GM19240 (cell line): Measurements from ENCODE around the gene MMS19.
"Not testable (repeated sequence)": the region's sequence is repeated elsewhere in the genome, so short reads cannot be mapped to it uniquely, and the experiment has no call there.

ENCODE experiments used
- DNase-seq: peaks from one replicate; pipeline ENCODE4 v3.0.0; 2011; ENCODE audit warnings: low spot score; ENCODE audit not compliant: insufficient read length

Gene MMS19

DNA sequence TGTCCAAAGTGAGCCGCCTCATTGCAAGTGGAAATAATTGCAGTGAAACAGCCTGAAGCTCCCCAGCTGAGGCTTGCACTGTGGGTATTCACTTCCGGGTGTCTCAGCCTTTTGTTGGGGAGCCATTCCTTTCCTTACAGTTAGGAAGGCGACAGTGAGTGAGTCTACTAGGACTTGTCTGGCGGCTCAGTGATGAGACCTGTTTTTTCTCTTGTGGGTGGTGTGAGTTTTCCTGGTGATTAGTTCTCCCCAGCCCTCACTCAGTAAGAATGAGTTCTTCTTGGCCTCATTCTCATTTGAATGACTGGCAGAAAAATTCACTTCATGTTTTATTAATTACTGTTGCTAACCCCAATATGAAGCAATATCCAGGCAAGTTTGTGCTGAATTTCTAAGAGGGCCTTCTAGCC, 69.6 kb downstream of the MMS19 start:
- DNase-seq: no peak

DNA sequence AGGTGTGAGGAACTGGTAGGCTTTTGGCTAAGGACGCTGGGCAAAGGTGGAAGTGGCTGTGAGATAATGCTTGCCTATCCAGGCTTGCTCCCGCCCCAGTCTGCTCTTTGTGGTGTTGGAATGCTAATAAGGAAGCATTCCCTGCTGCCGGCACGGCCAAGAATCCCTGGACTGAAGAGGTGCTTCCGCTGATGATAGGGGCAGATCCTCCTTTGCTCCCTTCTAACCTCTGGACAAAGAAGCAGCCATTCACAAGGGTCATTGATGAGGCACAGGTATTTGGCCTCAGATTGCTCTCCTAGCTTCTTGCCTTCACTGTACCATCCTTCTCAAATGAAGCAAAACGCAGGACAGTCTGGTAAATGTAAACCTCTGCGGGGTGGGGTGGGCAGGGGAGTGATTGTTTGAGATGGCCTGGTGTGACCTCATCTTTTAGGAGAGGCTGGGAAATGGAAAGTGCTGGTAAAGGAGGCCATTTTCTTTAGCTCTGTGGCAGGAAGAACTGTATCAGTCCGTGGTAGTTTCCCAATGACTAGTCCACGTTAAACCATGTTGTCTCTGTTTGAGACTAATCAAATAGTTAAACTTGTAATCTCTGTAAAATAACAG, 70.5 kb downstream of the MMS19 start:
- DNase-seq: no peak

DNA sequence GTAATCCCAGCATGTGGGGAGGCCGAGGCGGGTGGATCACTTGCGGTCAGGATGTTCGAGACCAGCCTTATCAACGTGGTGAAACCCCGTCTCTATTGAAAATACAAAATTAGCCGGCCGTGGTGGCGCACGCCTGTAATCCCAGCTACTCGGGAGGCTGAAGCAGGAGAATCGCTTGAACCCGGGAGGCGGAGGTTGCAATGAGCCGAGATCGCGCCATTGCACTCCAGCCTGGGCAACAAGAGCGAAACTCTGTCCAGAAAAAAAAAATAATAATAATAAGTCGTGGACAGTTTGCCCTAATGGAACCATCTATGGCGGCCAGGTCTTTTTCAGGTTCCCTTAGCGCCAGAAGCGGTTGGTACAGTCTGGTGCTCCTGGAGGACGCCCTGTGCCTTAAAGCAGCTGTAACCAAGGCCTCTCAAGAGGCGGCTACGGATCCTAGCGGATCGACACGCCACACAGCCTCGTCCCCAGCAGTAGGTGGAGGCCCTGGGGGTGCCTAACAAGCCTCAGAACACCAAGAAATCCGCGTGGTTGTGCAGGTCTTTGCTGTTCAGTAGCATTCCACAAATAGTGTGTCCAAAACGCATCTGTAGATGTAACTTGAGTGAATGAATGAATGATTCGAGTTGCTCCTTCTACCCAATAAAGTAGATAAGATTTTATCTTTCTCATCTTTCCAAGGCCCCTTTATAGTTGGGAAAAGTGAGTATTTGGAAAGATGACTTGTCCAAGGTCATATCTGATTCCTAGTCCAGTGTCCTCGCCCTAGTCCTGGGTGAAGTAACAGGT, 71.2 kb downstream of the MMS19 start:
- DNase-seq: no peak

DNA sequence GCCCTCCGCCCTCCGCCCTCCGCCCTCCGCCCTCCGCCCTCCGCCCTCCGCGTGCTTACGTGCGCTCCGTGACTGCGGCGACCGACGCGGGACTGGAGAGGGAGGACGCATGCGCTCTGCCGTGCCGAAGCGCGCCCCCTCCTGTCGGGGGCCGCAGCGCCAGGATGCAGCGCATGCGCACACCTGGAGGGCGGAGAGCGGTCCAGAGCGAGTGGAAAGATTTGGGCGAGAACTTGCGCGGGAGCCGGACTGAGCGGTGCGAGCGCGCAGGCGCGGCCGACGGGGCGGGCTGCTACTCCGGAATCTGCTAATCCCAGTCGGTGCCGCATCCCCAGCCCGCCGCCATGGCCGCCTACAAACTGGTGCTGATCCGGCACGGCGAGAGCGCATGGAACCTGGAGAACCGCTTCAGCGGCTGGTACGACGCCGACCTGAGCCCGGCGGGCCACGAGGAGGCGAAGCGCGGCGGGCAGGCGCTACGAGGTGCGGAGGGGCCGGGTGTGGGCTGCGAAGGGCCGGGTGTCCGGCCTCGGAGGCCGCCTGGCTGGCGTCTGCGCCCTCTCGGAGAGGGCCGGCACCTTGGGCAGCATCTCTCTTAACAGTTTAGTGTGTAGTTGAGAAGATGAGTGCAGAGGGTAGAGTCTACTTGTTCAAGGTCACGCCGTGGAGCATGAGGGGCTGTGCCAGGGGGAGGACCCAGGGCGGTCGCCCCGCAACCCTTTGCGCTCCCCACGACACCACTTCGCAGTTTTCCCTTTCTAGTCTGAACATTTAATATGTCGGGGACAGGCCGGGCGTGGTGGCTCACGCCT, 72.1 kb downstream of the MMS19 start, which contains the start of gene PGAM1:
Gene PGAM1, plus strand, starts transcription at position 228 of the 812 bp plus-strand sequence. Its CDS starts 117 bp downstream, at position 345.
- peak; percentile 93 for DNase-seq

DNA sequence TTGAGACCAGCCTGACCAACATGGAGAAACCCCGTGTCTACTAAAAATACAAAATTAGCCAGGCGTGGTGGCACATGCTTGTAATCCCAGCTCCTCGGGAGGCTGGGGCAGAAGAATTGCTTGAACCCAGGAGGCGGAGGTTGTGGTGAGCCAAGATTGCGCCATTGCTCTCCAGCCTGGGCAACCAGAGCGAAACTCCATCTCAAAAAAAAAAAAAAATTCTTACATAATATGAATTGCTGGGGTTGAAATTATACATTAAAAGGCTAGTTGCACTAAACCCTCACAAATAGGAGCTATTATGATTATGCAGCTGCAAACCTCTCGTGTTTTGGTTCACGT, 74.5 kb downstream of the MMS19 start:
- not testable (repeated sequence) for DNase-seq

DNA sequence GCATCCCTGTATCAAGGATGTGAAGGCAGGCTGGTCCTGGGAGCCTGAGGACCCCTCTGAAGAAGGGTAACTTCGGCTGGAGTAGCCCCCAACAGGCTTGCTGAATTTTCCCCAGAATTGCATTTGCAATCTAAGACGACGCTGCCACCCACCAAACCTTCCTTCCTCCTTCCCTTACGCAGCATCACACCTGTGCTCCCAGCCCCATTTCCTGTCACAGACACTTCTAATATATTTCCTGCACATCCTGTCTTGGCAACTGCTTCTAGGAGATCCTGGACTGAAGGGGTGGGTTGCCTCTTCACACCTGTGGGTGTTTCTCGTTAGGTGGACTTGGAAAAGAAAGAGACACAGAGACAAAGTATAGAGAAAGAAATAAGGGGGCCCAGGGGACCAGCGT, 81.7 kb downstream of the MMS19 start:
- no peak for DNase-seq

DNA sequence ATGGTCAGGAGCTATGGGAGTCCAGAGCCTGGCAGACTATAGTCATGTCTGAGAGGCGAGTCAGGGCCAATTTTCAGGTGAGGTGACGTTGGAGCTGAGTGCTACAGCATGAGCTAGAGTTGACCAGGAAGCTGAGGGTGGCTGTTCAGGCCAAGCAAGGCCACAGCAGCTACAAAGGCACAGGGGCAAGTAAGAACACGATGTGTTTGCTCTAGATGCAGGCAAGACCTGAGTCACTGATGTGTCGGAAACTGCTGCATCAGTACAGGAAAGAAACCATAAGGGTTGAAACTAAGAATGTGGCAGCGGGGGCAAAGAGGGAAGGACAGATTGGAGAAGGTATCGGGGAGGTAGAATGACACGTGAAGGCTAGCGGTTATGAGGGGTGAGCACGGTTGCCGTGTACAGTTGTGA, 85.3 kb downstream of the MMS19 start:
- DNase-seq: no peak

DNA sequence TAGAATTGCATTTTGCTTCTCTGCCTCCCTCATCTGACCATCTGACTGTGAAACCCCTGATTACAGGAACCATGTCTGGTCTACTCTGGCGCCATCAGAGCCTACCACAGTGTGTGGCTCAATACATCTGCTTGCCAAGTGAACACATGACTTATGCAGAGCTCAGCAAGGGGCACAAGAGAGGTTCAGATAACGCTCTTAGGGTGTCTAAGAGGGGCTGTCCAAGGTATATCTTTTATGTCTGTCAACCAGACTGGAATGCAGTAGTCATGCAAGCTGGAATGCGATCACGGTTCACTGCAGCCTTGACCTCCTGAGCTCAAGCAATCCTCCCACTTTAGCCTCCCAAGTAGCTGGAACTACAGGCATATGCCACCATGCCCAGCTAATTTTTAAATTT, 86.8 kb downstream of the MMS19 start:
- DNase-seq: no peak

DNA sequence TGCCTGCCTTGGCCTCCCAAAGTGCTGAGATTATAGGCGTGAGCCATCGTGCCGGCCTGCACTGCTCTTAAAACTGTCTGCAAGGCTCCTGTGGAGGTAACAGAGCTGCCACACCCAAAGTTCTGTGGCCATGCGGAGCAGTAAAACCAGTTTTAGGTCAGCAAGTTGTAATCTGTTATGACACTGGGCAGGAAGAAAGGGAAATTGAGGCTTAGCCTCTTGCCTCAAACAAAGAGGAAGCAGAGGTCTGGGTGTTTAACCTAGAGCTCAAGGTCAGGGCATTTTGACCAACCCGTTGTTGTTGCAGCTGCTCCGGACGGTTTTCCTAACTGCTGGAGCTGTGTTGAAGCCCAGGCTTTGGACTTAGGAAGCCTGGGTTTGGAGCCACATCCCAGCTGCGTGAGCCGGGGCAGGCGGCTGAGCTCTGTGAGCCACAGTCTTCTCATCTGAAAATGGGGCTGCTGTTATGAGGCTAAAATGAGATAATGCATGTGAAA, 89.7 kb downstream of the MMS19 start:
- DNase-seq: no peak
